Stimulated activated CD4-positive, alpha-beta T cell treated with anti-CD3 and anti-CD28 coated beads, TNF-alpha, amount 100 ng/mL, for 48 hours (primary cell): ENCODE measurements around the gene ECE1.
A peak's percentile ranks its signal among the peaks of the same experiment; 100 is the strongest.
"Not testable (repeated sequence)": the region's sequence is repeated elsewhere in the genome, so short reads cannot be mapped to it uniquely, and the experiment has no call there.

Experiments
- DNase-seq, 3 donors: peaks; one replicate each; pipeline ENCODE4 v3.0.0-alpha.2; 2020; ENCODE audit warnings: low read depth in 3 of 3

Gene ECE1

DNA sequence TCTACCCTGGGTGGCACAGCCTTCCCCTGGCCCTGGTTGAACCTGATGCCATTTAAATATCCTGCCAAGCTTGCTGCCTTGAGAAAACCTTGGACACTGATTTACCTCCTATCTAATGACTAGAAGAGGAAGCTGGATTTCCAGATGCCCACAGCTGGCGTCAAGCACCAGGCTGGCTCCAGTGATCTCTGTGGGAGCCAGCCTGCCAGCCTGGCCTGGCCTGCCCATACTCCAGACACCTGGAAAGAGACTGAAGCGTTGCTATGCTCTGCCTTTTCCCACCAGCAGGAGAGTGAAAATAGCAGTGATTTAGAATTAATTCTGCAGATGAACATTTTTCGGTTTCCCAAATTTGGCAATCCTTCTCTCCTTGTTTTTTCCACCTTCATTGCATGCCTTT lies 102.0 kb downstream of the ECE1 start:
- DNase-seq: no peak

GRCh38 chr1:21185221-21185731 lies 105.0 kb downstream of the ECE1 start:
- no peak for DNase-seq

DNA sequence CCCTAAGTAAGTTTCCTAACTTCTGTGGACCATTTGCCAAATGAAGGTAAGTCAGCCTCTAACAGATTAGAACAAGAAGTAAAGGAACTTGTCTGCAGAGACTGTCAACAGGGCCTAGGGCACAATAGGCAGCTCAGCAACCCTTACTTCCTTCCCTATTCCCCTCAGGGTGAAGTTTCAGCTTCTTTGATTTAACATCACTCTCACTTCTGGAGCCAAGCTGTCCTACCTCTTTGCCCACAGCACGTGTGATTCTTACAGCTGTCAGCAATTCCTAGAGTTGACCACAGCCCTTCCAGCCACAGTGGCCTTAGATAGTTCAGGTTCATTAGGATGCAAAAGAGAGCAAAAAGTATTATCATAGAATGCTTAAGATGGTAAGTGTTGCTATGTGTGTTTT lies 106.0 kb downstream of the ECE1 start:
- no peak for DNase-seq

GRCh38 chr1:21182181-21182731 lies 108.0 kb downstream of the ECE1 start:
- DNase-seq: no peak

GRCh38 chr1:21178271-21178670 lies 112.0 kb downstream of the ECE1 start:
- not testable (repeated sequence) for DNase-seq

- peak; percentile 98 to 100 (median 100) for DNase-seq
Observed at GRCh38 chr1:21176586-21177555, 113.4 kb downstream of the ECE1 start, which contains the start of gene EIF4G3. EIF4G3 (minus strand) TSS chr1:21176897; CDS start chr1:21002742, 174,155 bp downstream.

- DNase-seq: peak in 1 of 3 donors; percentile 18
Observed at GRCh38 chr1:21175670-21176581, 114.3 kb downstream of the ECE1 start.

DNA sequence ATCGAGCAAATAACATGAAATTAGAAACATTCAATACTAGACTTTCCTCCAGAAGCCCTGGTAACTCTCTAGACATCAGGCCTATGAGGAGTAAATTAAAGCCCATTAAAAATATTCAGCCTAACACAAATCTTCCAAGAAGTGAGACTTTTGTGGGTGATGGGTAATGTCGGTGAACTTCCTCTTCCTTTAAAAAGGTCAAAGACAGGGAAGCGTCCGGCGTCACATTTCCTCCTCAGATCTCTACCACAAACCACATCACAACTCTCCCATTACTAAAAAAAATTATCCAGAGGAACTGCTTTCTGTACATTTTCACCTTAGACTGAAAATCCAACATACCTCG lies 115.0 kb downstream of the ECE1 start:
- peak in 2 of 3 donors; percentile 7 to 10 for DNase-seq

GRCh38 chr1:21174654-21175323 lies 115.5 kb downstream of the ECE1 start:
- DNase-seq: no peak

DNA sequence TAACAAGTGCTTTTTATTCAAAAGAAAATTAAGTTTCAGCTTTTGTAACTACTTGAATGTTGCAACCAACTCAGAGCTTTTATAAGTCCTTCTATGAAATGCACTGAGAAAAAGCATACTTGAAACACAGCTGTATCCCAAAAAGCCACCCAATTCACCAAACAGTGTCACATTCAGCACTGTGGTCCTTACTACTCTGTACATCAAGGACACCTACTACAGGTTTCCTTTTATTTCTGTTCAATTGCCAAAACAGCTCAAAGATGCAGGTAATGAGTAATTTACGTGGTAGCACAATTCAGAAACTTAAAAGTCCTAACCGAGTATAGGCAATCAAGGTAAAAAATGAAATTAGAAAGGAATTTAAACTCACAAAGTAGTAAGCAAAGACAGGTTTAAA lies 116.0 kb downstream of the ECE1 start:
- DNase-seq: no peak

- not testable (repeated sequence) for DNase-seq
Observed at GRCh38 chr1:21173096-21173495, 117.2 kb downstream of the ECE1 start.

GRCh38 chr1:21170837-21171236 lies 119.4 kb downstream of the ECE1 start:
- not testable (repeated sequence) for DNase-seq

GRCh38 chr1:21168444-21168843 lies 121.8 kb downstream of the ECE1 start:
- no peak for DNase-seq
